IMR-90 (cell line): Measurements from ENCODE around the gene SLC41A1. TPM values are rescaled to one million over a fixed set of nuclear protein-coding genes. Genes with fewer than 3 reads are reported as not detected.

Experiments used
- ATAC-seq: fragments of 200-7000 bp; cut with Tn5 transposase; 2 replicates; pipeline ENCODE4 v1.9.1; 2020; ENCODE audit warnings: low read depth, mild to moderate bottlenecking, moderate library complexity
- BruUV-seq: library from RNA; stranded (reverse); fragments of 400-500 nt; replicated peaks from 2 replicates; lab custom pipeline; 2021; lab: Mats Ljungman, UMichigan
- CTCF ChIA-PET: fragments of 300-600 bp; formaldehyde crosslinking; extraction: SDS; loops from one replicate; lab custom pipeline; 2021; ENCODE audit warnings: antibody characterized with exemption; lab: Yijun Ruan, JAX
- POLR2A ChIA-PET: fragments of 300-600 bp; sonication (Branson Sonifier 250); formaldehyde crosslinking; loops from one replicate; lab custom pipeline; 2022; ENCODE audit warnings: antibody characterized with exemption; ENCODE audit not compliant: unreplicated experiment; lab: Charles Lee
- DNase-seq: peaks from one replicate; pipeline ENCODE4 v3.0.0; 2013
- H2AFZ ChIP-seq: replicated peaks from 2 replicates; pipeline ENCODE3; 2013; ENCODE audit warnings: low read length, mild to moderate bottlenecking; ENCODE audit not compliant: poor library complexity
- H2AK5ac ChIP-seq: 2 replicates; pipeline ENCODE4 v1.6.1; 2013; ENCODE audit warnings: low read depth, low read length, inconsistent platforms
- H2AK9ac ChIP-seq: replicated peaks from 2 replicates; pipeline ENCODE3; 2013; ENCODE audit warnings: mild to moderate bottlenecking, low read depth, low read length, moderate library complexity; ENCODE audit not compliant: poor library complexity
- H2BK120ac ChIP-seq: 2 replicates; pipeline ENCODE4 v1.6.1; 2013; ENCODE audit warnings: low read depth, low read length, inconsistent platforms
- H2BK15ac ChIP-seq: 3 replicates; pipeline ENCODE4 v1.6.1; 2013; ENCODE audit warnings: low read depth, low read length, inconsistent platforms
- H2BK20ac ChIP-seq: 2 replicates; pipeline ENCODE4 v1.6.1; 2013; ENCODE audit warnings: low read depth, mild to moderate bottlenecking, inconsistent platforms, low read length, moderate library complexity
- H2BK5ac ChIP-seq: 2 replicates; pipeline ENCODE4 v1.6.1; 2013; ENCODE audit warnings: mild to moderate bottlenecking, low read depth, low read length, inconsistent platforms; ENCODE audit not compliant: poor library complexity, severe bottlenecking
- H3K14ac ChIP-seq: replicated peaks from 2 replicates; pipeline ENCODE4 v1.6.1; 2013; ENCODE audit warnings: low read depth, low read length, inconsistent platforms
- H3K18ac ChIP-seq: 2 replicates; pipeline ENCODE4 v1.6.1; 2013; ENCODE audit warnings: low read depth, low read length, control low read depth
- H3K23ac ChIP-seq: 2 replicates; pipeline ENCODE4 v1.6.1; 2013; ENCODE audit warnings: low read depth, low read length, inconsistent platforms
- H3K27ac ChIP-seq: 2 replicates; pipeline ENCODE4 v1.5.1; 2013; ENCODE audit warnings: mild to moderate bottlenecking, control low read depth, low read length; ENCODE audit not compliant: insufficient read depth
- H3K27me3 ChIP-seq: 2 replicates; pipeline ENCODE4 v1.6.1; 2013; ENCODE audit warnings: low read length; ENCODE audit not compliant: control insufficient read depth, insufficient read depth
- H3K36me3 ChIP-seq: 2 replicates; pipeline ENCODE4 v1.6.1; 2013; ENCODE audit warnings: low read length, mixed read lengths; ENCODE audit not compliant: control insufficient read depth, insufficient read depth
- H3K4ac ChIP-seq: 2 replicates; pipeline ENCODE4 v1.6.1; 2013; ENCODE audit warnings: low read depth, low read length, inconsistent platforms
- H3K4me1 ChIP-seq: 2 replicates; pipeline ENCODE4 v1.6.1; 2013; ENCODE audit warnings: low read length, mixed read lengths; ENCODE audit not compliant: control insufficient read depth, insufficient read depth
- H3K4me2 ChIP-seq: 2 replicates; pipeline ENCODE4 v1.6.1; 2013; ENCODE audit warnings: low read depth, mild to moderate bottlenecking, control low read depth, low read length, moderate library complexity
- H3K4me3 ChIP-seq: 2 replicates; pipeline ENCODE4 v1.5.1; 2013; ENCODE audit warnings: low read depth, mild to moderate bottlenecking, control low read depth, low read length, moderate library complexity; ENCODE audit not compliant: insufficient read depth
- H3K56ac ChIP-seq: 2 replicates; pipeline ENCODE4 v1.6.1; 2013; ENCODE audit warnings: low read length, inconsistent platforms; ENCODE audit not compliant: insufficient read depth; ENCODE audit errors: extremely low read depth
- H3K79me1 ChIP-seq, 2 experiments: 2 replicates each; pipeline ENCODE4 v1.6.1; 2013; ENCODE audit warnings: low read length in 2 of 2, inconsistent platforms in 1 of 2, low read depth in 1 of 2
- H3K9ac ChIP-seq: 2 replicates; pipeline ENCODE4 v1.6.1; 2013; ENCODE audit warnings: low read depth, low read length, control low read depth
- H3K9me1 ChIP-seq: 2 replicates; pipeline ENCODE4 v1.6.1; 2013; ENCODE audit warnings: low read length, inconsistent platforms; ENCODE audit not compliant: insufficient read depth
- H3K9me3 ChIP-seq: 2 replicates; pipeline ENCODE4 v1.6.1; 2013; ENCODE audit warnings: low read length; ENCODE audit not compliant: control insufficient read depth, insufficient read depth
- H4K20me1 ChIP-seq: 2 replicates; pipeline ENCODE4 v1.6.1; 2013; ENCODE audit warnings: low read length, inconsistent platforms; ENCODE audit not compliant: insufficient read depth
- H4K5ac ChIP-seq: 2 replicates; pipeline ENCODE4 v1.6.1; 2013; ENCODE audit warnings: mild to moderate bottlenecking, low read depth, low read length, control low read depth
- H4K8ac ChIP-seq, 2 experiments: 2 replicates each; pipeline ENCODE4 v1.6.1; 2013; ENCODE audit warnings: low read depth in 2 of 2, low read length in 2 of 2, control low read depth in 1 of 2, inconsistent platforms in 1 of 2
- H4K91ac ChIP-seq: 2 replicates; pipeline ENCODE4 v1.6.1; 2013; ENCODE audit warnings: low read depth, low read length, inconsistent platforms; ENCODE audit not compliant: insufficient read depth
- BHLHE40 ChIP-seq: fragments of 150-350 bp; IDR thresholded peaks from 2 replicates; pipeline ENCODE4 v1.6.1; 2016; ENCODE audit warnings: mild to moderate bottlenecking, low read depth, low read length
- CEBPB ChIP-seq: IDR thresholded peaks from 2 replicates; pipeline ENCODE4 v1.6.1; 2012; ENCODE audit warnings: low read depth, low read length, improper control_type of control experiment
- CHD1 ChIP-seq: IDR thresholded peaks from 2 replicates; pipeline ENCODE4 v1.6.1; 2012; ENCODE audit warnings: low read depth, low read length, improper control_type of control experiment
- FOS ChIP-seq: fragments of 150-350 bp; IDR thresholded peaks from 2 replicates; pipeline ENCODE4 v1.6.1; 2016; ENCODE audit warnings: low read depth, low read length
- MAFK ChIP-seq: IDR thresholded peaks from 2 replicates; pipeline ENCODE4 v1.6.1; 2012; ENCODE audit warnings: low read depth, low read length, improper control_type of control experiment
- MAZ ChIP-seq: IDR thresholded peaks from 2 replicates; pipeline ENCODE4 v1.6.1; 2012; ENCODE audit warnings: low read depth, mild to moderate bottlenecking, low read length, improper control_type of control experiment, moderate library complexity, borderline replicate concordance
- MXI1 ChIP-seq: IDR thresholded peaks from 2 replicates; pipeline ENCODE4 v1.6.1; 2012; ENCODE audit warnings: low read depth, mild to moderate bottlenecking, low read length, moderate library complexity, borderline replicate concordance
- NFE2L2 ChIP-seq: fragments of 150-350 bp; IDR thresholded peaks from 2 replicates; pipeline ENCODE4 v1.6.1; 2016; ENCODE audit warnings: low read depth, mild to moderate bottlenecking, low read length
- POLR2A ChIP-seq: IDR thresholded peaks from 2 replicates; pipeline ENCODE4 v1.6.1; 2012; ENCODE audit warnings: mild to moderate bottlenecking, low read depth, low read length
- RAD21 ChIP-seq: IDR thresholded peaks from 2 replicates; pipeline ENCODE4 v1.6.1; 2012; ENCODE audit warnings: low read length, improper control_type of control experiment
- RCOR1 ChIP-seq: IDR thresholded peaks from 2 replicates; pipeline ENCODE4 v1.6.1; 2012; ENCODE audit warnings: mild to moderate bottlenecking, low read length, improper control_type of control experiment; ENCODE audit not compliant: insufficient replicate concordance
- RFX5 ChIP-seq: IDR thresholded peaks from 2 replicates; pipeline ENCODE4 v1.8.0; 2012; ENCODE audit warnings: low read depth, mild to moderate bottlenecking, low read length, moderate library complexity
- SMC3 ChIP-seq: fragments of 150-350 bp; IDR thresholded peaks from 2 replicates; pipeline ENCODE4 v1.6.1; 2016; ENCODE audit warnings: low read depth, mild to moderate bottlenecking, antibody characterized with exemption, low read length, moderate library complexity
- WGBS, 2 experiments: methylation state at CpG; one replicate each; pipeline versions ENCODE4 v1.1.5 to v1.1.7; 2013; ENCODE audit warnings: missing lambda C conversion rate in 2 of 2; ENCODE audit not compliant: insufficient read length in 1 of 2; ENCODE audit errors: extremely low coverage in 2 of 2; 5-methylcytosine and 5-hydroxymethylcytosine counted together
- dilution Hi-C: fragments of 300-500 bp; cut with HindIII; formaldehyde crosslinking; loops from one replicate; pipeline ENCODE4 v1.14.3; 2018; ENCODE audit warnings: low sequenced_read_pairs; ENCODE audit not compliant: unreplicated experiment
- in situ Hi-C: fragments of 300-500 bp; cut with MboI; formaldehyde crosslinking; loops from 3 replicates; pipeline ENCODE4 v1.14.3; 2019; ENCODE audit warnings: low sequenced_read_pairs, inconsistent platforms, mixed read lengths
- intact Hi-C: fragments of 100-400 bp; cut with micrococcal nuclease; formaldehyde crosslinking; loops from 2 replicates; pipeline ENCODE4 v1.10.0; 2022
- polyA plus RNA-seq, 3 experiments: library from polyadenylated mRNA; depleted of rRNA; stranded (reverse); fragments of >200 nt; gene quantifications; 2 replicates each; pipeline ENCODE4 v1.2.3, GENCODE V29; 2012; ENCODE audit warnings: low replicate concordance in 1 of 3
- total RNA-seq: library from RNA; depleted of rRNA; stranded (reverse); fragments of >200 nt; gene quantifications from 2 replicates; pipeline ENCODE4 v1.2.3, GENCODE V29; 2012
- TF ChIP-seq, protein P1 (sequence below): conservative IDR thresholded peaks from 2 replicates; pipeline ENCODE4 v1.5.1; 2012; ENCODE audit warnings: mild to moderate bottlenecking, low read depth, low read length, improper control_type of control experiment
- TF ChIP-seq, protein P2 (sequence below): fragments of 150-350 bp; IDR thresholded peaks from 2 replicates; pipeline ENCODE4 v1.6.1; 2017; ENCODE audit warnings: mild to moderate bottlenecking, antibody characterized with exemption, low read length, low read depth
- TF ChIP-seq, protein P3 (sequence below): fragments of 150-350 bp; IDR thresholded peaks from 2 replicates; pipeline ENCODE4 v1.6.1; 2016; ENCODE audit warnings: low read depth, mild to moderate bottlenecking, low read length, moderate library complexity, borderline replicate concordance

SLC41A1 gene
- total and polyA plus RNA-seq, 2 of the 4 experiments (the other 2 are of a cell fraction), result 6.3 to 26.3 TPM

DNA sequence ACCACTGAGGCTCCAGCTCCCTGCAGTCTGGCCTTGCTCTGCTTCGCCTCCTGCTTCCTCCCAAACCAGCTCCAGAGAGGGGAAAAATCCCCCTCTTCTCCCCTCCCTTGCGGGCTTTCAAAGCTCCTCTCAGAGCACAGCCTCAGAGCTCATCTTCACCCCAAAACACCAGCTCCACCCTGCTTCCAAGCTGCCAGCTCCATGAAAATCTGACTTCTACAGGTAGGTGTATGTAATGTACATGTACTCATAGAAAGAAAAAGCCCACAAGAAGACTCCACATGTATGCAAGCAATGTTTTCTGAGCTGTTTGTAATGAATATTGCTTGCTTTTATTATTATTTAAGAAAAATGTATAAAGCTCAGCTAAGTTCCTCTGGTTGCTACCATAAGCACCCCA, 8.4 kb downstream of the SLC41A1 start:
- H2AK9ac ChIP-seq, result no peak overlapping the region
- no peak overlapping the region for H3K56ac ChIP-seq
- no peak overlapping the region for H3K18ac ChIP-seq
- no TSS peak for BruUV-seq
- POLR2A ChIA-PET, result no interaction called here
- WGBS, 2 experiments, result no CpG with 5 or more reads among the region's 2 CpGs
- 0 out of 2 replicates have a peak, but pooled peaks cover 6% of the 10 kb centered on the region for H4K20me1 ChIP-seq
- H3K27me3 ChIP-seq, result no peaks in the 10 kb centered on the region
- no peak overlapping the region for H3K4me3 ChIP-seq
- in situ Hi-C loops, result no loop called here
- DNase-seq (no peak), ATAC-seq (no peak)
- CTCF ChIA-PET, result interaction anchor here (2.4 kb wide), 1 partner anchor 172 kb away, joined by 6 read pairs; no protein-coding TSS in a partner anchor
- no peaks in the 10 kb centered on the region for H3K9me3 ChIP-seq
- TF ChIP-seq BHLHE40 (no peak), SMC3 (no peak), RCOR1 (no peak), NFE2L2 (no peak), MAZ (no peak), CEBPB (no peak), RFX5 (no peak), MXI1 (no peak), FOS (no peak), RAD21 (no peak), MAFK (no peak), CHD1 (no peak), POLR2A (no peak)
- TF ChIP-seq, protein P1, sequence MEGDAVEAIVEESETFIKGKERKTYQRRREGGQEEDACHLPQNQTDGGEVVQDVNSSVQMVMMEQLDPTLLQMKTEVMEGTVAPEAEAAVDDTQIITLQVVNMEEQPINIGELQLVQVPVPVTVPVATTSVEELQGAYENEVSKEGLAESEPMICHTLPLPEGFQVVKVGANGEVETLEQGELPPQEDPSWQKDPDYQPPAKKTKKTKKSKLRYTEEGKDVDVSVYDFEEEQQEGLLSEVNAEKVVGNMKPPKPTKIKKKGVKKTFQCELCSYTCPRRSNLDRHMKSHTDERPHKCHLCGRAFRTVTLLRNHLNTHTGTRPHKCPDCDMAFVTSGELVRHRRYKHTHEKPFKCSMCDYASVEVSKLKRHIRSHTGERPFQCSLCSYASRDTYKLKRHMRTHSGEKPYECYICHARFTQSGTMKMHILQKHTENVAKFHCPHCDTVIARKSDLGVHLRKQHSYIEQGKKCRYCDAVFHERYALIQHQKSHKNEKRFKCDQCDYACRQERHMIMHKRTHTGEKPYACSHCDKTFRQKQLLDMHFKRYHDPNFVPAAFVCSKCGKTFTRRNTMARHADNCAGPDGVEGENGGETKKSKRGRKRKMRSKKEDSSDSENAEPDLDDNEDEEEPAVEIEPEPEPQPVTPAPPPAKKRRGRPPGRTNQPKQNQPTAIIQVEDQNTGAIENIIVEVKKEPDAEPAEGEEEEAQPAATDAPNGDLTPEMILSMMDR, result no peak
- TF ChIP-seq, protein P2, sequence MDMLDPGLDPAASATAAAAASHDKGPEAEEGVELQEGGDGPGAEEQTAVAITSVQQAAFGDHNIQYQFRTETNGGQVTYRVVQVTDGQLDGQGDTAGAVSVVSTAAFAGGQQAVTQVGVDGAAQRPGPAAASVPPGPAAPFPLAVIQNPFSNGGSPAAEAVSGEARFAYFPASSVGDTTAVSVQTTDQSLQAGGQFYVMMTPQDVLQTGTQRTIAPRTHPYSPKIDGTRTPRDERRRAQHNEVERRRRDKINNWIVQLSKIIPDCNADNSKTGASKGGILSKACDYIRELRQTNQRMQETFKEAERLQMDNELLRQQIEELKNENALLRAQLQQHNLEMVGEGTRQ, result no peak
- TF ChIP-seq, protein P3, sequence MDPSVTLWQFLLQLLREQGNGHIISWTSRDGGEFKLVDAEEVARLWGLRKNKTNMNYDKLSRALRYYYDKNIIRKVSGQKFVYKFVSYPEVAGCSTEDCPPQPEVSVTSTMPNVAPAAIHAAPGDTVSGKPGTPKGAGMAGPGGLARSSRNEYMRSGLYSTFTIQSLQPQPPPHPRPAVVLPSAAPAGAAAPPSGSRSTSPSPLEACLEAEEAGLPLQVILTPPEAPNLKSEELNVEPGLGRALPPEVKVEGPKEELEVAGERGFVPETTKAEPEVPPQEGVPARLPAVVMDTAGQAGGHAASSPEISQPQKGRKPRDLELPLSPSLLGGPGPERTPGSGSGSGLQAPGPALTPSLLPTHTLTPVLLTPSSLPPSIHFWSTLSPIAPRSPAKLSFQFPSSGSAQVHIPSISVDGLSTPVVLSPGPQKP, result no peak
- no peak overlapping the region for H4K8ac ChIP-seq
- no peak overlapping the region for H3K27ac ChIP-seq
- H4K5ac ChIP-seq, result no peak overlapping the region
- H3K36me3 ChIP-seq, result peaks cover 23% of the 10 kb centered on the region; the same call in 1 of the 2 replicates
- no peak overlapping the region for H2AFZ ChIP-seq
- intact Hi-C loops, result no loop called here
- no peak overlapping the region for H3K14ac ChIP-seq
- H2BK20ac ChIP-seq, result no peak overlapping the region
- H3K79me1 ChIP-seq, result peaks cover 26 to 29% of the 10 kb centered on the region in 2 experiments
- H3K4me2 ChIP-seq, result no peak overlapping the region
- H3K9me1 ChIP-seq, result peaks cover 4% of the 10 kb centered on the region; the same call in 1 of the 2 replicates
- H2BK15ac ChIP-seq, result no peak overlapping the region
- no peak overlapping the region for H2AK5ac ChIP-seq
- no peak overlapping the region for H3K4ac ChIP-seq
- no peak overlapping the region for H4K91ac ChIP-seq
- no peak overlapping the region for H3K9ac ChIP-seq
- dilution Hi-C loops, result no loop called here
- H3K23ac ChIP-seq, result no peak overlapping the region
- no peak overlapping the region for H2BK120ac ChIP-seq
- no peaks in the 10 kb centered on the region for H3K4me1 ChIP-seq
- H2BK5ac ChIP-seq, result no peak overlapping the region
